Peyer's patch (tissue), 4 donors: ENCODE results near the gene KLF4. TPM values are rescaled to one million over a fixed set of nuclear protein-coding genes. Genes with fewer than 3 reads are reported as not detected.

Source experiments
- DNase-seq, 3 donors: peaks; one replicate each; pipeline ENCODE4 v3.0.0-alpha.2; 2017 to 2019
- H3K27ac ChIP-seq, 4 donors: fragments of 200-600 bp; sonication (generic); one replicate each; pipeline ENCODE4 v1.5.1; 2016 to 2019
- H3K27me3 ChIP-seq, 2 donors: fragments of 200-600 bp; sonication (generic); one replicate each; pipeline ENCODE4 v1.5.1; 2019
- H3K36me3 ChIP-seq, 3 donors: fragments of 200-600 bp; sonication (generic); one replicate each; pipeline ENCODE4 v1.5.1; 2016 to 2019
- H3K4me1 ChIP-seq, 4 donors: fragments of 200-600 bp; sonication (generic); one replicate each; pipeline ENCODE4 v1.5.1; 2016 to 2019
- H3K4me3 ChIP-seq, 4 donors: fragments of 200-600 bp; sonication (generic); 1 replicate in 3 of 4; 2 replicates in 1 of 4; pipeline ENCODE4 v1.5.1; 2016 to 2019; ENCODE audit warnings: mild to moderate bottlenecking in 1 of 4
- H3K9me3 ChIP-seq, 4 donors: fragments of 200-600 bp; sonication (generic); one replicate each; pipeline ENCODE4 v1.5.1; 2016 to 2019; ENCODE audit warnings: mild to moderate bottlenecking in 1 of 4
- CTCF ChIP-seq, 6 experiments: fragments of 450-650 bp in 4 of 6; fragments of 200-600 bp in 2 of 6; sonication (generic) in 1 of 6; IDR thresholded peaks; one replicate each; pipeline ENCODE4 v1.5.1; 2017 to 2019; ENCODE audit warnings: antibody characterized with exemption in 6 of 6, mild to moderate bottlenecking in 3 of 6, moderate library complexity in 1 of 6
- POLR2A ChIP-seq, 2 donors: fragments of 450-650 bp; IDR thresholded peaks; one replicate each; pipeline ENCODE4 v1.5.1; 2017; ENCODE audit warnings: antibody characterized with exemption in 2 of 2, mild to moderate bottlenecking in 2 of 2, moderate library complexity in 2 of 2
- total RNA-seq, 4 donors: library from RNA; depleted of rRNA; stranded (reverse); fragments of >200 nt; gene quantifications; one replicate each; pipeline ENCODE4 v1.1.0, GENCODE V29; 2016

Gene KLF4
- total RNA-seq, 4 donors from 2014 or later, result 83.3 to 197 (median 165) TPM

DNA sequence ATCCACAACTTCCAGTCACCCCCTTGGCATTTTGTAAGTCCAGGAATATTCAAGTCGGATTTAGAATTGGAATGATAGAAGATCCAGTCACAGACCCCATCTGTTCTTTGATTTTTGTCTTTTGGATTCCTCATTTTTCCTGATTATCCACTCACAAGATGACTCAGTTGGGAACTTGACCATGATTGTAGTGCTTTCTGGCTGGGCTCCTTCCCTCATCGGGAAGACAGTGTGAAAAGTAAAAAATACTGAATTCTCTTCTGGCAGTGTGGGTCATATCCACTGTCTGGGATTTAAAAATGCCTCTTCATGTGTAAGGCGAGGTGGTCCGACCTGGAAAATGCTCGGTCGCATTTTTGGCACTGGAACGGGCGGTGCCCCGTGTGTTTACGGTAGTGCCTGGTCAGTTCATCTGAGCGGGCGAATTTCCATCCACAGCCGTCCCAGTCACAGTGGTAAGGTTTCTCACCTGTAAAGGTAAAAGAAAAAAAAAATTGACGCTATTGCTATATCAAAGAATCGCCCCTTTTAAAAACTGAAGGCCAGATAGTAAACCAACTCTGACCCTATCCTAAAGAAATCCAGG is 4.0 kb downstream of the KLF4 start:
- peak overlapping the region in 2 of 4 donors; percentile 84 to 89 for H3K4me3 ChIP-seq
- no peaks in the 10 kb centered on the region for H3K9me3 ChIP-seq
- H3K27me3 ChIP-seq, result no peaks in the 10 kb centered on the region
- H3K27ac ChIP-seq, result peak overlapping the region in 2 of 4 donors; percentile 61 to 90
- H3K4me1 ChIP-seq, result peaks cover 0 to 6% (median 1%) of the 10 kb centered on the region in 4 donors
- peaks cover 0 to 34% (median 0%) of the 10 kb centered on the region in 3 donors for H3K36me3 ChIP-seq
- no peak for DNase-seq
- TF ChIP-seq CTCF (IDR thresholded peaks at IDR 0.05) (no peak), POLR2A (IDR thresholded peaks at IDR 0.05) (no peak)

DNA sequence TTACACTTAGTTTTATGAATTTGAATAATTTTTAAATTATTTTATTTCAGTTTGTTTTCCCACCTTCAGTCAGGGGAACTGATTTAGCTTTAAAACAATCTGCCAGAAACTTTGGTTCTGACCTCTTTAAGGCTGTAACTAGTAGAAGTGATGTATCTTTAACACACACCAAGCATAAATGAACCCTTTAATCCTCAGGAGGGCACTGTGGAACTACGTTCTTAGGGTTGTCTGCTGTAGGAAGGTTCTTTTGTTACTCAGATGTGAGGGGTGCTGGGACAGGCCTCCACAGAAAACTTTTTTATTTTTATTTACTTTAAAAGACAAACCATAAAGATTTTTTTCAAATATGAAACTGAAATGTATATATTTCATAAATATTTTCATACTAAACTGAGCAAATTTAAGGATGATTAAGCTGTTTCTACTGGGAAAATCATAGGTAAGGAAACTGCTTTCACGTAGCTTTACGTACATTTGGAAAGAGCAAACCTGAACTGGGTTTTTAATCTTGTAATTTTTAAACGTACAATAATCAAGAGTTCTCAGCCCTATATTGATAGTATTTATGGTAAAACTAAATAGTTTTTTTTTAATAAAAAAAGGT is 5.3 kb downstream of the KLF4 start:
- TF ChIP-seq CTCF (IDR thresholded peaks at IDR 0.05) (peak in 4 of 6 experiments; percentile 30 to 79 (median 63)), POLR2A (IDR thresholded peaks at IDR 0.05) (peak in 1 of 2 donors; percentile 7)
- H3K36me3 ChIP-seq, result peaks cover 0 to 34% (median 0%) of the 10 kb centered on the region in 3 donors
- H3K27me3 ChIP-seq, result no peaks in the 10 kb centered on the region
- H3K4me3 ChIP-seq, result peak overlapping the region in 2 of 4 donors; percentile 84 to 89
- H3K27ac ChIP-seq, result no peak overlapping the region
- H3K4me1 ChIP-seq, result peaks cover 0 to 6% (median 0%) of the 10 kb centered on the region in 4 donors
- H3K9me3 ChIP-seq, result no peaks in the 10 kb centered on the region
- no peak for DNase-seq

DNA sequence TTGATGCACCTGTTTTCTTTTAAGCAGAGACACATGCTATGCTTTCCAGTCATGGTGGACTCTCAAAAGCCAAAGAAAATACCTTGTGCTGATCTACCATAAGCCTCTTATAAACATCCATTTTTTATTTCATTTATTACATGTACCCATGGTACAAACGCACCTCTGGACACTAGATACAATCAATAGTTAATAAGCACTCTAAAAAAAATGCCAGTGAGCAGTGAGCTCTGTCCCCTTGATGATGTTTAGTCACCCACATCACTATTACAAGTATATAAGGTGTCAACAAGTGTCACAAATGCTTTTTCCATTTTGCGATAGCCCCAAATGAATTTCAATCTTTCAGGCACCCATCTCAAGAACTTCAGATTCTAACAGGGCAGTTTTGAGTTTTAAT is 5.9 kb downstream of the KLF4 start:
- DNase-seq, result no peak
- Histone ChIP-seq H3K27me3 (no peaks in the 10 kb centered on the region), H3K27ac (no peak overlapping the region), H3K36me3 (peaks cover 0 to 34% (median 0%) of the 10 kb centered on the region in 3 donors), H3K4me3 (peak overlapping the region in 1 of 4 donors; percentile 84), H3K9me3 (no peaks in the 10 kb centered on the region), H3K4me1 (peaks cover 0 to 6% (median 0%) of the 10 kb centered on the region in 4 donors)
- no peak for TF ChIP-seq CTCF (IDR thresholded peaks at IDR 0.05)
- peak in 1 of 2 donors; percentile 3 for TF ChIP-seq POLR2A (IDR thresholded peaks at IDR 0.05)

GRCh38 chr9:107481035-107481434 is 8.5 kb downstream of the KLF4 start:
- Histone ChIP-seq H3K36me3 (peaks cover 0 to 14% (median 0%) of the 10 kb centered on the region in 3 donors), H3K27me3 (no peaks in the 10 kb centered on the region), H3K9me3 (no peaks in the 10 kb centered on the region), H3K4me1 (peaks cover 0 to 6% (median 0%) of the 10 kb centered on the region in 4 donors), H3K4me3 (no peak overlapping the region), H3K27ac (no peak overlapping the region)
- DNase-seq, result no peak
- TF ChIP-seq CTCF (IDR thresholded peaks at IDR 0.05) (peak in 3 of 6 experiments; percentile 56 to 59 (median 58)), POLR2A (IDR thresholded peaks at IDR 0.05) (no peak)

- Histone ChIP-seq H3K36me3 (peaks cover 0 to 8% (median 0%) of the 10 kb centered on the region in 3 donors), H3K4me1 (no peaks in the 10 kb centered on the region), H3K27ac (no peak overlapping the region), H3K4me3 (no peak overlapping the region), H3K27me3 (no peaks in the 10 kb centered on the region), H3K9me3 (no peaks in the 10 kb centered on the region)
- DNase-seq, result peak in 1 of 3 donors; percentile 53
- no peak for TF ChIP-seq CTCF (IDR thresholded peaks at IDR 0.05)
- TF ChIP-seq POLR2A (IDR thresholded peaks at IDR 0.05), result no peak
Observed at GRCh38 chr9:107480386-107480789, 9.2 kb downstream of the KLF4 start.
